Measurements from ENCODE around the gene CSNK2A1. TPM values are rescaled to one million over a fixed set of nuclear protein-coding genes. Genes with fewer than 3 reads are reported as not detected.
"Not testable (repeated sequence)": the region's sequence is repeated elsewhere in the genome, so short reads cannot be mapped to it uniquely, and the experiment has no call there.

Gene CSNK2A1
- total RNA-seq, 1 experiment from 2014 or later: 269 TPM

- no peak for DNase-seq (ENCODE audit: low read depth)
These were observed 59.6 kb downstream of the CSNK2A1 start for GRCh38 chr20:483815-484644.

- no peak for DNase-seq (ENCODE audit: low read depth)
These were observed 62.4 kb downstream of the CSNK2A1 start for GRCh38 chr20:481167-481566.

- no peak for DNase-seq (ENCODE audit: low read depth)
These were observed 63.5 kb downstream of the CSNK2A1 start for GRCh38 chr20:480044-480443.

GRCh38 chr20:479487-479886 lies 64.1 kb downstream of the CSNK2A1 start:
- DNase-seq (ENCODE audit: low read depth): no peak

- DNase-seq (ENCODE audit: low read depth): peak; percentile 74
These were observed 64.6 kb downstream of the CSNK2A1 start for GRCh38 chr20:478949-479429.

GRCh38 chr20:478010-478948 lies 65.3 kb downstream of the CSNK2A1 start:
- no peak for DNase-seq (ENCODE audit: low read depth)

- DNase-seq (ENCODE audit: low read depth): not testable (repeated sequence)
These were observed 66.9 kb downstream of the CSNK2A1 start for GRCh38 chr20:476561-477249.

- no peak for DNase-seq (ENCODE audit: low read depth)
These were observed 67.9 kb downstream of the CSNK2A1 start for GRCh38 chr20:475463-476357.

GRCh38 chr20:474581-474980 lies 69.0 kb downstream of the CSNK2A1 start:
- no peak for DNase-seq (ENCODE audit: low read depth)

GRCh38 chr20:472889-473292 lies 70.7 kb downstream of the CSNK2A1 start:
- peak; percentile 30 for DNase-seq (ENCODE audit: low read depth)

- DNase-seq (ENCODE audit: low read depth): no peak
These were observed 71.3 kb downstream of the CSNK2A1 start for GRCh38 chr20:472137-472846.

- DNase-seq (ENCODE audit: low read depth): no peak
These were observed 73.7 kb downstream of the CSNK2A1 start for GRCh38 chr20:469746-470490.

- no peak for DNase-seq (ENCODE audit: low read depth)
These were observed 75.8 kb downstream of the CSNK2A1 start for GRCh38 chr20:467755-468154.

- peak; percentile 90 for DNase-seq (ENCODE audit: low read depth)
These were observed 81.2 kb downstream of the CSNK2A1 start, which contains the start of gene TBC1D20 for GRCh38 chr20:462199-462991. Gene TBC1D20 (minus strand): TSS chr20:462533. CDS start chr20:462405, 128 bp downstream.

- peak; percentile 77 for DNase-seq (ENCODE audit: low read depth)
These were observed 82.1 kb downstream of the CSNK2A1 start for GRCh38 chr20:461254-462198.

- peak; percentile 37 for DNase-seq (ENCODE audit: low read depth)
These were observed 82.9 kb downstream of the CSNK2A1 start for GRCh38 chr20:460707-461106.

- DNase-seq (ENCODE audit: low read depth): no peak
These were observed 83.4 kb downstream of the CSNK2A1 start for GRCh38 chr20:460180-460579.
